BJ (cell line): ENCODE results near the gene UBR7. TPM values are rescaled to one million over a fixed set of nuclear protein-coding genes. Genes with fewer than 3 reads are reported as not detected.
A peak's percentile ranks its signal among the peaks of the same experiment; 100 is the strongest.
"Not testable (repeated sequence)": the region's sequence is repeated elsewhere in the genome, so short reads cannot be mapped to it uniquely, and the experiment has no call there.

Experiments used
- CTCF ChIA-PET: fragments of 350-600 bp; formaldehyde crosslinking; extraction: SDS; loops from one replicate; lab custom pipeline; 2021; ENCODE audit warnings: antibody characterized with exemption, inconsistent platforms; lab: Yijun Ruan, JAX
- POLR2A ChIA-PET: fragments of 300-600 bp; sonication (Branson Sonifier 250); formaldehyde crosslinking; extraction: SDS; loops from one replicate; lab custom pipeline; 2021; ENCODE audit warnings: antibody characterized with exemption; lab: Charles Lee
- DNase-seq: peaks from one replicate; pipeline ENCODE4 v3.0.0-alpha.2; 2011; ENCODE audit warnings: low read depth
- H3K27me3 ChIP-seq: 2 replicates; pipeline ENCODE4 v1.6.0; 2011; ENCODE audit warnings: low read length; ENCODE audit not compliant: control insufficient read depth, insufficient read depth
- H3K36me3 ChIP-seq: 2 replicates; pipeline ENCODE4 v1.5.1; 2011; ENCODE audit warnings: low read length; ENCODE audit not compliant: control insufficient read depth, insufficient read depth
- H3K4me3 ChIP-seq: 2 replicates; pipeline ENCODE4 v1.5.1; 2011; ENCODE audit warnings: low read depth, mild to moderate bottlenecking, control low read depth, low read length
- CTCF ChIP-seq: IDR thresholded peaks from 2 replicates; pipeline ENCODE4 v1.5.1; 2011; ENCODE audit warnings: low read depth, mild to moderate bottlenecking, control low read depth, inconsistent platforms, low read length, moderate library complexity; ENCODE audit not compliant: insufficient read depth
- polyA minus RNA-seq: library from RNA; depleted of rRNA, polyadenylated mRNA; stranded (reverse); fragments of >200 nt; gene quantifications from 2 replicates; pipeline ENCODE4 v1.2.3, GENCODE V29; 2011; rRNA and poly(A)+ RNA removed
- polyA plus RNA-seq: library from polyadenylated mRNA; depleted of rRNA; stranded (reverse); fragments of >200 nt; gene quantifications from 2 replicates; pipeline ENCODE4 v1.2.3, GENCODE V29; 2011; rRNA removed

The UBR7 gene, protein sequence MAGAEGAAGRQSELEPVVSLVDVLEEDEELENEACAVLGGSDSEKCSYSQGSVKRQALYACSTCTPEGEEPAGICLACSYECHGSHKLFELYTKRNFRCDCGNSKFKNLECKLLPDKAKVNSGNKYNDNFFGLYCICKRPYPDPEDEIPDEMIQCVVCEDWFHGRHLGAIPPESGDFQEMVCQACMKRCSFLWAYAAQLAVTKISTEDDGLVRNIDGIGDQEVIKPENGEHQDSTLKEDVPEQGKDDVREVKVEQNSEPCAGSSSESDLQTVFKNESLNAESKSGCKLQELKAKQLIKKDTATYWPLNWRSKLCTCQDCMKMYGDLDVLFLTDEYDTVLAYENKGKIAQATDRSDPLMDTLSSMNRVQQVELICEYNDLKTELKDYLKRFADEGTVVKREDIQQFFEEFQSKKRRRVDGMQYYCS
- polyA plus RNA-seq = 25.4 and 30.3 TPM in 2 replicates
- polyA minus RNA-seq = 6.3 and 6.6 TPM in 2 replicates

- Histone ChIP-seq H3K27me3 (no peaks in the 10 kb centered on the region), H3K4me3 (peak within 1 kb of the TSS; percentile 96), H3K36me3 (no peaks in the 10 kb centered on the region)
- TF ChIP-seq CTCF = peak; percentile 40
- DNase-seq = peak; percentile 86
- CTCF ChIA-PET = interaction anchor here (0.8 to 1.9 kb wide), 21 partner anchors 10 to 830 kb away, joined by 3 to 10 read pairs (median 3); partner anchors contain the start of genes LYSET and MOAP1
- POLR2A ChIA-PET = no interaction called here
Observed at GRCh38 chr14:93206793-93207467, at the start of gene UBR7, which contains the start of gene GON7. Gene UBR7 (plus strand): TSS chr14:93207256. CDS start chr14:93207292, 36 bp downstream. Gene GON7 (minus strand): TSS chr14:93207065. CDS start chr14:93207037, 28 bp downstream.

DNA sequence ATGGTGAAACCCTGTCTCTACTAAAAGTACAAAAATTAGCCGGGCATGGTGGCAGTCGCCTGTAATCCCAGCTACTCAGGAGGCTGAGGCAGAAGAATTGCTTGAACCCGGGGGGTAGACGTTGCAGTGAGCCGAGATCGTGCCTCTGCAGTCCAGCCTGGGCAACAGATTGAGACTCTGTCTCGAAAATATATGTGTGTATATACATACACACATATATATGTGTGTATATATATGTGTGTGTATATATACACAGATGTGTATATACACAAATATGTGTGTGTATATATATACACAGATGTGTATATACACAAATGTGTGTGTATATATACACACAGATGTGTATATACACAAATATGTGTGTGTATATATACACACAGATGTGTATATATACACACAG is 48.7 kb upstream of the UBR7 start:
- DNase-seq, H3K4me3 ChIP-seq, H3K27me3 ChIP-seq, H3K36me3 ChIP-seq, CTCF ChIA-PET, POLR2A ChIA-PET: not testable (repeated sequence)

DNA sequence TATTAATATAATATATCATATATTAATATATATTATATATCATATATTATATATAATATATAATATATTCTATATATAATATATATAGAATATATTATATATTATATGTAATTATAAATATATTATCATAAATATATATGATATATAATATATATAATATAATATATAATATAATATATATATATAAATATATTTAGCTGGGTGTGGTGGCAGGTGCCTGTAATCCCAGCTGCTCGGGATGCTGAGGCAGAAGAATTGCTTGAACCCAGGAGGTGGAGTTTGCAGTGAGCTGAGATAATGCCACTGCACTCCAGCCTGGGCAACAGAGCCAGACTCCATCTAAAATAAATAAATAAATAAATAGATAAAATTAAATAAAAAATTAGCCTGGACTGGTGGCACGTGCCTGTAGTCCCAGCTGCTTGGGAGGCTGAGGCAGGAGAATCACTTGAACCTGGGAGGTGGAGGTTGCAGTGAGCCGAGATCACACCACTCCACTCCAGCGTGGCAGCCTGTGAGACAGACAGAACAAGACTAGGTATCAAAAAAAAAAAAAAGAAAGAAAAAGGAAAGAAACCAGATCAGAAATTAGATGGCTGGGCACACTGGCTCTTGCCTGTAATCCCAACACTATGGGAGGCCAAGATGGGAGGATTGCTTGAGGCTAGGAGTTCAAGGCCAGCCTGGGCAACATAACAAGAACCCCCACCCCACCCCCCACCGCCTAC is 47.3 kb upstream of the UBR7 start:
- H3K27me3 ChIP-seq, H3K36me3 ChIP-seq, H3K4me3 ChIP-seq, POLR2A ChIA-PET, DNase-seq: not testable (repeated sequence)
- CTCF ChIA-PET = interaction anchor here (0.9 to 2.1 kb wide), 5 partner anchors 18 to 213 kb away, joined by 3 to 8 read pairs (median 4); no protein-coding TSS in a partner anchor

DNA sequence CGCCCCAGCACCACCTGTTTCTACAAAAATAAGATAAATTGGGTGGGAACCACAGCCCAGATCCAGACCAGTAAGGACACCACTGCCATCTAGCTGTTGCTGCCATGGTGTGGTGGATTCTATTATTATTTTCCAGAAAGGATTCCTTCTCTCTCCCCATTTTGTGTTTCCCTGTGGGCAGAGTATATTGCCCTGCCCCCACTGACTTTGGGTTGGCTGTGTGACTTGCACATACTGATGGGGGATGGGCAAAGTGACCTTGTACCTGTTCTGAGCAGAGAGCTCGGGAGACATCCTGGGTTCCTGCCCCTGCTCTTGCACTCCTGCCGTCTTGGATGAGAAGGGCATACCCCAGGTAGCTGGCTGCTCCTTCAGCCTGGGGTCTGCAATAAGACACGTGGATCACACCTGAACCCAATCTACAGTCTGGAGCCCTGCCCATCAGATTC is 46.7 kb upstream of the UBR7 start:
- no peak overlapping the region for H3K4me3 ChIP-seq
- no peak for DNase-seq
- H3K27me3 ChIP-seq = no peaks in the 10 kb centered on the region
- TF ChIP-seq CTCF = peak; percentile 56
- ChIA-PET CTCF (interaction anchor here (0.9 to 2.1 kb wide), 6 partner anchors 11 to 214 kb away, joined by 3 to 8 read pairs (median 4); no protein-coding TSS in a partner anchor), POLR2A (no interaction called here)
- H3K36me3 ChIP-seq = no peaks in the 10 kb centered on the region

DNA sequence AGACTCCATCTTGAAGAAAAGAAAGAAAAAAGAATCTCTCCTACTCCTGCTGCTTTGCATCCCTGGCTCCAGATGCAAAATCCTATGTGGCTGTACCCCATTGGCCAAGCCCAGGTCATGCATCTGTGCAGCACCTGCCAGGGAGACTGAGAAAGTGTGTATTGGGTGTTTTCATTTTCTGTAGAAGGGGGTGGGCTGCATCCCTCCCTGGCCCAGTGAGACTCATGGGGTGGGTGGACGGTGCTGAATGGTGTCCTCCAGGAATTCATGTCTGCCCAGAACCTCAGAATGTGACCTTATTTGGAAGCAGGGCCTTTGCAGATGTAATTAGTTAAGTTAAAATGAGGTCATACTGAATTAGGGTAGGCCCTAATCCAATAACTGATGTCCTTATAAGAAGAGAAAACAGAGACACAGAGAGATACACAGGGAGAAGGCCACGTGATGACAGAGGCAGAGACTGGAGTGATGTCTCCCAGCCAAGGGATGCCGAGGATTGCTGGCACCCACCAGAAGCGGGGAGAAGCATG is 45.6 kb upstream of the UBR7 start:
- no peak for TF ChIP-seq CTCF
- no peaks in the 10 kb centered on the region for H3K27me3 ChIP-seq
- H3K36me3 ChIP-seq = no peaks in the 10 kb centered on the region
- no peak for DNase-seq
- CTCF ChIA-PET = interaction anchor here (1.0 to 2.1 kb wide), 4 partner anchors 10 to 215 kb away, joined by 3 to 8 read pairs (median 6); no protein-coding TSS in a partner anchor
- POLR2A ChIA-PET = no interaction called here
- no peak overlapping the region for H3K4me3 ChIP-seq
